ENCODE data around the gene LGALS3BP.

GRCh38 chr17:78952706-78953105 lies 27.0 kb downstream of the LGALS3BP start:
- TF ChIP-seq POLR2A (IDR thresholded peaks at IDR 0.05; ENCODE audit: low read depth, low read length), result no peak
- TF ChIP-seq TAF1 (IDR thresholded peaks at IDR 0.05; ENCODE audit: borderline replicate concordance, low read depth, low read length), result no peak
- TF ChIP-seq POLR2AphosphoS5 (IDR thresholded peaks at IDR 0.05; ENCODE audit: low read depth, low read length), result no peak
